ENCODE data around the gene NPAS2.

Gene NPAS2

GRCh38 chr2:101023327-101024107 lies 203.6 kb downstream of the NPAS2 start:
- no peak for DNase-seq (ENCODE audit: low read depth)

GRCh38 chr2:101025561-101025960 lies 205.6 kb downstream of the NPAS2 start:
- no peak for DNase-seq (ENCODE audit: low read depth)

- no peak for DNase-seq (ENCODE audit: low read depth)
Observed at GRCh38 chr2:101026253-101026701, 206.3 kb downstream of the NPAS2 start.

- no peak for DNase-seq (ENCODE audit: low read depth)
Observed at GRCh38 chr2:101026923-101027469, 207.1 kb downstream of the NPAS2 start.

- no peak for DNase-seq (ENCODE audit: low read depth)
Observed at GRCh38 chr2:101027852-101028251, 207.9 kb downstream of the NPAS2 start.

GRCh38 chr2:101030866-101031554 lies 211.1 kb downstream of the NPAS2 start:
- DNase-seq (ENCODE audit: low read depth): no peak

GRCh38 chr2:101032084-101032776 lies 212.3 kb downstream of the NPAS2 start:
- no peak for DNase-seq (ENCODE audit: low read depth)

GRCh38 chr2:101036562-101036961 lies 216.6 kb downstream of the NPAS2 start:
- no peak for DNase-seq (ENCODE audit: low read depth)

- no peak for DNase-seq (ENCODE audit: low read depth)
Observed at GRCh38 chr2:101037161-101037755, 217.3 kb downstream of the NPAS2 start.

GRCh38 chr2:101038455-101039255 lies 218.7 kb downstream of the NPAS2 start:
- DNase-seq (ENCODE audit: low read depth): no peak

- no peak for DNase-seq (ENCODE audit: low read depth)
Observed at GRCh38 chr2:101040072-101040471, 220.1 kb downstream of the NPAS2 start.

- DNase-seq (ENCODE audit: low read depth): no peak
Observed at GRCh38 chr2:101040761-101041160, 220.8 kb downstream of the NPAS2 start.

GRCh38 chr2:101041413-101041812 lies 221.5 kb downstream of the NPAS2 start:
- no peak for DNase-seq (ENCODE audit: low read depth)

- DNase-seq (ENCODE audit: low read depth): no peak
Observed at GRCh38 chr2:101045330-101045729, 225.4 kb downstream of the NPAS2 start.

All from T-helper 22 cell (primary cell).